ENCODE measurements around the gene GPC5.

The GPC5 gene

DNA sequence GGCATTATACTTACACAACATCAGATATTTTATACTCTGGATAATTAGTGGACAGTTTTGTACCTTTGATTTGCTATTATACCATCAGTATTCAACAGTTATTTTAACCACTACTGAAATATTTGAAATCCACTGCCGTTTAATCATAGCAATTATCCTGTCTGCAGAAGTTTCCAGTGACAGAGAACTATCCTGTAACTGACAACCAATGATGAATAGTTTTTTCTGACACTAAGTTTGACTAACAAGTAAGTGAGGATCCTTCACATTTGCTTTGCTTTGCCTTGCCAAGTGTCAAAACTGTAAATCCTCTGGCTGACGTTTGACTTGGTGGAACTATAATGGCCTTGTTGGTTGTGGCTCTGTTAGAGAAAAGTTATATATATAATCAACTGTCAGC, 410.7 kb downstream of the GPC5 start:
- TF ChIP-seq POLR2AphosphoS5 (IDR thresholded peaks at IDR 0.05; ENCODE audit: low read depth, low read length) (no peak), TAF1 (IDR thresholded peaks at IDR 0.05; ENCODE audit: borderline replicate concordance, insufficient read depth, low read length) (no peak), FOXP2 (optimal IDR thresholded peaks at IDR 0.05; ENCODE audit: borderline replicate concordance, extremely low read depth, extremely low read length, insufficient read depth) (no peak), SIN3A (IDR thresholded peaks at IDR 0.05; ENCODE audit: borderline replicate concordance, insufficient read depth, low read length) (no peak)
- TF ChIP-seq, protein P1, sequence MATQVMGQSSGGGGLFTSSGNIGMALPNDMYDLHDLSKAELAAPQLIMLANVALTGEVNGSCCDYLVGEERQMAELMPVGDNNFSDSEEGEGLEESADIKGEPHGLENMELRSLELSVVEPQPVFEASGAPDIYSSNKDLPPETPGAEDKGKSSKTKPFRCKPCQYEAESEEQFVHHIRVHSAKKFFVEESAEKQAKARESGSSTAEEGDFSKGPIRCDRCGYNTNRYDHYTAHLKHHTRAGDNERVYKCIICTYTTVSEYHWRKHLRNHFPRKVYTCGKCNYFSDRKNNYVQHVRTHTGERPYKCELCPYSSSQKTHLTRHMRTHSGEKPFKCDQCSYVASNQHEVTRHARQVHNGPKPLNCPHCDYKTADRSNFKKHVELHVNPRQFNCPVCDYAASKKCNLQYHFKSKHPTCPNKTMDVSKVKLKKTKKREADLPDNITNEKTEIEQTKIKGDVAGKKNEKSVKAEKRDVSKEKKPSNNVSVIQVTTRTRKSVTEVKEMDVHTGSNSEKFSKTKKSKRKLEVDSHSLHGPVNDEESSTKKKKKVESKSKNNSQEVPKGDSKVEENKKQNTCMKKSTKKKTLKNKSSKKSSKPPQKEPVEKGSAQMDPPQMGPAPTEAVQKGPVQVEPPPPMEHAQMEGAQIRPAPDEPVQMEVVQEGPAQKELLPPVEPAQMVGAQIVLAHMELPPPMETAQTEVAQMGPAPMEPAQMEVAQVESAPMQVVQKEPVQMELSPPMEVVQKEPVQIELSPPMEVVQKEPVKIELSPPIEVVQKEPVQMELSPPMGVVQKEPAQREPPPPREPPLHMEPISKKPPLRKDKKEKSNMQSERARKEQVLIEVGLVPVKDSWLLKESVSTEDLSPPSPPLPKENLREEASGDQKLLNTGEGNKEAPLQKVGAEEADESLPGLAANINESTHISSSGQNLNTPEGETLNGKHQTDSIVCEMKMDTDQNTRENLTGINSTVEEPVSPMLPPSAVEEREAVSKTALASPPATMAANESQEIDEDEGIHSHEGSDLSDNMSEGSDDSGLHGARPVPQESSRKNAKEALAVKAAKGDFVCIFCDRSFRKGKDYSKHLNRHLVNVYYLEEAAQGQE (IDR thresholded peaks at IDR 0.05; ENCODE audit: insufficient read depth in 1 of 2, low read depth in 2 of 2, low read length in 2 of 2) = no peak

DNA sequence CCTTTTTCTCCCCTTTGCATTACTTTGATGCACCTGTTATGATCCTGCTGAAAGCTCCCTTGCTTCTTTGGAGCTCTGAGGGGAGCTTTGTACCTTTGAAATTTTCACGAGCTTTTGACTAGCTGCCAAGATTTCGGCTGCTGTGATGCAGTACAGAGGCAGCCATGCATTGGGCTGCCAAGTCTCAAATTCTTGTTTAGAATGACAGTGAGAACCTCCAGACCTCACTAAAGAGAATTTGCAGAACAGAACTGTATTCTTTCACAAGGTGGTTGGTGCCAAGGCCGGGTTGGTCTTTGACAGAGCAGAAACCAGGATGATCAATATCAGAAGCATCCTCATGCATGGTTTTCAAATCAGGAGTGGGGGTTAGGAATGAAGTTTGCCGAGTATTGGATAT, 414.8 kb downstream of the GPC5 start:
- TF ChIP-seq, protein P1 (IDR thresholded peaks at IDR 0.05; ENCODE audit: insufficient read depth in 1 of 2, low read depth in 2 of 2, low read length in 2 of 2) = no peak

DNA sequence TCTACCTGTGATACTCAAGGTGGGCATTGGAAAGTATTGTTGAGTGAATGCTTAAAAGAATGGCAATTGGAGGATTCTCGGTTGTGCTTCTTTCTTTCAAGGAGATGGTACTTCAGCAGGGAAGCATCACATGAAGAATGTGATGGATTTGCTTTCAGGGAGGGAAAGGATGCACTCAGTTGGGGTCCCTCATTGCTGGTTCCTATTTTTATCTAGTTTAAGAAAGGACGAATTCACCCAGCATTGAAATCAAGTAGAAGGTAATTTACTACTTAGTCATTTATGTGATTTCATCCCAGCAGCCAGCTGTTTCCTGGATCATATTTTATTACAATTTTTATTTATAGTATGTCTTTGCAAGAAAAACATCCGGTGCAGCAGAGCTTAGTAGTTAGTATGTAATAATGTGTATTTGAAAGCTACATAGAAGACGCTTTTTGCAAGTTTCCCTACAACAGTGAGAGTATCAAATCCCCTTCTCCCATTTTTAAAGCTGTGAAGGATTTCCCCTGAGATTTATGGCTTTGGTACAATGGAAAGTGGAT, 417.9 kb downstream of the GPC5 start:
- TF ChIP-seq, protein P1 (IDR thresholded peaks at IDR 0.05; ENCODE audit: insufficient read depth in 1 of 2, low read depth in 2 of 2, low read length in 2 of 2) = no peak
- no peak for TF ChIP-seq FOXP2 (optimal IDR thresholded peaks at IDR 0.05; ENCODE audit: borderline replicate concordance, extremely low read depth, extremely low read length, insufficient read depth)
- TF ChIP-seq POLR2AphosphoS5 (IDR thresholded peaks at IDR 0.05; ENCODE audit: low read depth, low read length) = no peak
- no peak for TF ChIP-seq SIN3A (IDR thresholded peaks at IDR 0.05; ENCODE audit: borderline replicate concordance, insufficient read depth, low read length)
- TF ChIP-seq TAF1 (IDR thresholded peaks at IDR 0.05; ENCODE audit: borderline replicate concordance, insufficient read depth, low read length) = no peak

DNA sequence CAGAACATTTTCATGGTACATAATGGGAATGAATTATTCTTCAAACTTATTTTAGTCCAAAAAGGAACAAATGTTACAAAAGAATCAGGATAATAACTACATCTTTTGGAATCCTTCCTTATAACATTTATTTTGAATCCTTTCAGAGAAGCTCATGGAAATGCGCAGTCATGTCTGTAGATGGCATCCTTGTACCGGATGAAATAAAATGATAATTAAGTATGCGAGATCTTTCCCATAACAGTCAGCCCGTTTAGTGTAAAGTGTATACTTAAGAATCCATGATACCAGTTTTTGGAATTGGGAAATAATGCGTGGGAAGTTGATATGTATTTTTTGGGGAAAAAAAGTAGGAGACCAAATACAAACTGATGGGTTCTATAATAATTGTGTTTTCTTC, 418.8 kb downstream of the GPC5 start:
- no peak for TF ChIP-seq POLR2AphosphoS5 (IDR thresholded peaks at IDR 0.05; ENCODE audit: low read depth, low read length)
- TF ChIP-seq TAF1 (IDR thresholded peaks at IDR 0.05; ENCODE audit: borderline replicate concordance, insufficient read depth, low read length) = no peak
- TF ChIP-seq SIN3A (IDR thresholded peaks at IDR 0.05; ENCODE audit: borderline replicate concordance, insufficient read depth, low read length) = no peak
- TF ChIP-seq FOXP2 (optimal IDR thresholded peaks at IDR 0.05; ENCODE audit: borderline replicate concordance, extremely low read depth, extremely low read length, insufficient read depth) = no peak
- TF ChIP-seq, protein P1 (IDR thresholded peaks at IDR 0.05; ENCODE audit: insufficient read depth in 1 of 2, low read depth in 2 of 2, low read length in 2 of 2) = no peak

DNA sequence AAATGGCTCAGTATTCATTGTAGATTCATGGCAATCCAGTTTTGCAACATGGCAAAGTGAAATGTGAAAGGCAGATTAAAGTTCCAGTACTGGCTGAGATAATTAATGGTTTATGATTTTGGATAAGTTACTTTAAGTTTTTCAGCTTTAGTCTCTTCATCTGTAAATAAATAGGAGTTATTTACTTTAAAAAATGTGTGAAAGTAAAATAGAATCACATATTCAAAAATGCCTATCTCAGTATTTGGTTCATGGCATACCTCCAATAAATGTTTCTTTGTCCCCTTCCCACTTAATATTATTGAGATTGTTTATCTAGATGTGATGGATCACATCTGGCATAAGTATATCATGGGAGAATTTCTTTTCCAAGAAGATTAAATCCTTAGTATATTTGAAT, 426.0 kb downstream of the GPC5 start:
- TF ChIP-seq FOXP2 (optimal IDR thresholded peaks at IDR 0.05; ENCODE audit: borderline replicate concordance, extremely low read depth, extremely low read length, insufficient read depth) (no peak), POLR2AphosphoS5 (IDR thresholded peaks at IDR 0.05; ENCODE audit: low read depth, low read length) (no peak), SIN3A (IDR thresholded peaks at IDR 0.05; ENCODE audit: borderline replicate concordance, insufficient read depth, low read length) (no peak), TAF1 (IDR thresholded peaks at IDR 0.05; ENCODE audit: borderline replicate concordance, insufficient read depth, low read length) (no peak)
- TF ChIP-seq, protein P1 (IDR thresholded peaks at IDR 0.05; ENCODE audit: insufficient read depth in 1 of 2, low read depth in 2 of 2, low read length in 2 of 2) = no peak

Data from PFSK-1 (cell line).